Measurements from ENCODE around the gene TSPAN18.

Gene TSPAN18

DNA sequence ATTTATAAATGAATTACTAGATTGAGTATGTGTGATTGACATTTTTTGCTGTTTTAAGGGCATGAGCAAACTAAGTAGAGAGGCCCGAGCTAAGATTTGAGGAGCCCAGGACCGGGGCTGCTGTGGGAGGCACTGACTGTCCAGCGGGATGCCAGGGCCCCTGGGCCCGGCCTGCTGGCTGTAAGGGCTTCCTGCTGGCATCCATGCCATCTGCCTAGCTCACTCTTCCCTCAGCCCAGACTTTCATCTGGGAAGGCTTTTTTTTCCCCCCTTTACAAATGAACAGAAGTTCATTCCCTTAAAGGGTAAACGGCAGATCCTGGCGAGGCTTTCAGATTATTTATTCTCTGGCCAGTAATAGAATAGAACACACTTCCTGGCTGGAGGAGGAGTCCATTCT lies 239.9 kb downstream of the TSPAN18 start:
- no peak for DNase-seq (ENCODE audit: insufficient read length, low spot score)
- FAIRE-seq = no peak

- FAIRE-seq = no peak
- DNase-seq (ENCODE audit: insufficient read length, low spot score) = no peak
These were observed 241.3 kb downstream of the TSPAN18 start for GRCh38 chr11:44967930-44968496.

DNA sequence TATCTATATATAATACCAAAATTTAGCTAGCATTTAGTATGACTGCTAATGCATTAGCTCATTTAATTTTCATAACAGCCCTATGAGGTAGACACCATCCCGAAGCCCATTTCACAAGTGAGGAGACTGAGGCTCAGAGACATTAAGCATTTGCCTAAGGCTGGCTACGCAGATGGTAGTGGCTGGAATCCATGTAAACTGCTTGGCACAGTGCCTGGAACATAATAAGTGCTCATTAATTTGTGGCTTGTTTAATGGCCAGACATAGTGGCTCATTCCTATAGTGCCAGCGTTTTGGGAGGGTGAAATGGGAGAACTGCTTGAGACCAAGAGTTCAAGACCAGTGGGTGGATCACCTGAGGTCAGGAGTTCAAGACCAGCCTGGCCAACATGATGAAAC lies 241.7 kb downstream of the TSPAN18 start:
- FAIRE-seq (no peak), DNase-seq (ENCODE audit: insufficient read length, low spot score) (no peak)

DNA sequence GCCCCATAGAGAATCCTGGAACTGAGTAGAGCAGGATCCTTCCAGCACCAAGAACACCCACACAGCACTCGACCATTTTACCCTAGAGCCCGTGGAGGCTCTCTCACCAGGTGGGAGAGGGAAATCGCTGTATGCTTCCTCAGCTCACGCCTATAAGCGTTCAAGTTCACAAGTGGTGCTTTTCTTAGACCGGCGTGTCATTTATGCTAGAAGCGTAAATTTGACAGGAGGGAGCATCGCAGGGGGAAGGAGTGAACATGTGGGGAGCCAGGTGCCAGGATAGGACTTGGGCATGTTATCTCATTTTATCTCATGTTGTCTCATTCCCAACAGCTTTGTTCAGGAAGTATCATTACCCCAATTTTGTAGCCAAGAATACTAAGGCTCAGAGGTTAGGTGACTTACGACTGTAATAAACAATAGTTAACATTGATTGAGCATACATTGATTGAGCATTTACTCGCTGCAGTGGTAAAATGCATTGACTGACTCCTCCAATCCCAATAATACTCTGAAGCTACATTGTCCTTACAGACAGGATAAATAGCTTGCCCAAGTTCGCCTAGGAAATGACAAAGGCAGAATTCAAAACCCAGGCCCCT lies 243.0 kb downstream of the TSPAN18 start:
- no peak for FAIRE-seq
- DNase-seq (ENCODE audit: insufficient read length, low spot score) = no peak

DNA sequence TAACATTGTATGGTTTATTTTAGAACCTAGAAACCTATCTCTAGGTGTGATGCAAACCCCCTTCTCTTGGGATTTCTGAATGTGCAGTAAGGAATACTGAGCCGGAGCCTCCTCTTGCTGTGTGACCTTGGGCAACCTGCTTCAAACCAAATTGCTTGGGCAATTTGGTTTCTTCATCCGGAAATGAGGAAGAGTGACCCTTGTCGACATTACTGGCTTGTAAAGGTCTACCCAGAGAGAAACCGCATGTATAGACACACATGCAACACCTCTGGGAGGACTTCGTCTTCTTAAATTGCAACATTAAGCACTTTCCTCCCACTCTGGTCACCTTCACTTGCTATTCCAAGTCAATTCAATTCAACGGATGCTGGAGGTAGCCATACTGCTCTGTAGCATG lies 243.5 kb downstream of the TSPAN18 start:
- no peak for FAIRE-seq
- no peak for DNase-seq (ENCODE audit: insufficient read length, low spot score)

- no peak for DNase-seq (ENCODE audit: insufficient read length, low spot score)
- no peak for FAIRE-seq
These were observed 244.4 kb downstream of the TSPAN18 start for GRCh38 chr11:44971185-44971584.

- no peak for DNase-seq (ENCODE audit: insufficient read length, low spot score)
- FAIRE-seq = no peak
These were observed 246.1 kb downstream of the TSPAN18 start for GRCh38 chr11:44972746-44973435.

GRCh38 chr11:44973632-44974401 lies 247.1 kb downstream of the TSPAN18 start:
- no peak for DNase-seq (ENCODE audit: insufficient read length, low spot score)
- FAIRE-seq = no peak

DNA sequence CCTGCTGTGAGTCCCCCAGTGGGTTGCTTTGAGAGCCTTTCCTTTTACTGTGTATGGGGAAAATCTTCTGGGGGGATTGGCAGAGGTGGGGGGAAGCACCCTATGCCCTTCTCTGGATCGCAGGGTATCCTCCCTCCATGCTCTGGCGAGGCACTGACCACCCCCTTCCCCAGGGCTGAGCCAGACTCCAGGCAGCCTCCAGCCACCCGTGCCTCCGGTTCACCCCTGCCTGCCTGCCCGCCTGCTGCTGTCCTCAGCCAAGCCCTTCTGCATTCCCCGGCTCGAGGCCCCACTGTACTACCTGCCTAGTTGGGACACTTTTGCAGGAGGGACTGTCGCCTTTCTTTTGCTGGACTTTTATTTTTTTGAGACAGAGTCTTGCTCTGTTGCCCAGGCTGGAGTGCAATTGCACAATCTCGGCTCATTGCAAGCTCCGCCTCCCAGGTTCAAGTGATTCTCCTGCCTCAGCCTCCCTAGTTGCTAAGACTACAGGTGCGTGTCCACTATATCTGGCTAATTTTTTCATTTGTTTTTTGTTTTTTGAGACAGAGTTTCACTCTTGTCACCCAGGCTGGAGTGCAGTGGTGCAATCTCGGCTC lies 247.7 kb downstream of the TSPAN18 start:
- FAIRE-seq (no peak), DNase-seq (ENCODE audit: insufficient read length, low spot score) (no peak)

- FAIRE-seq = no peak
These were observed 249.8 kb downstream of the TSPAN18 start for GRCh38 chr11:44976576-44976975.

DNA sequence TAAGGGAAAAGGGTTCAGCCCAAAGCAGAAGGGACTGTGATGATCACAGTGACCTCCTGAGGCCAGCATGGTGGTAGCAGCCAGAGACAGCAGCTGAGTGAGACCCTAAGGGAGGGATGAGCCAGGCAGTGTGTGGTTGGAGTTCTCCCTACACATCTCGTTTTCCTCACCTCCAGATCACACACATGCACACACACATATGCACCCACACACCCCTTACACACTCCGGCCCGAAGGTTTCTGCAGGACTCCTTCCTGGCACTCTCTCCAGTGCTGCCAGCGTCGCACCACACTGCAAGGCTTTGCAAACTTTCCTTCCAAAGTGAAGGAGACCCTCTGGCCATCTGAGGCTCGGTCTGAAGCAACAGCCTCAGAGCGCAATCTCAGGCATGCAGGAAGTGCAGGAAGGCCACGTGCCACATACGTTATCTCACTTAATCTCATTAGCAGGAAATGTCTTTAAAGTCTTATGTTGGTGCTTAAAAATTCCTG lies 250.8 kb downstream of the TSPAN18 start:
- peak; percentile 24 for DNase-seq (ENCODE audit: insufficient read length, low spot score)
- FAIRE-seq = peak; percentile 72

More at GRCh38 chr11:44976576-44976975, 249.8 kb downstream of the TSPAN18 start:
- DNase-seq (ENCODE audit: insufficient read length, low spot score) = no peak

DNA sequence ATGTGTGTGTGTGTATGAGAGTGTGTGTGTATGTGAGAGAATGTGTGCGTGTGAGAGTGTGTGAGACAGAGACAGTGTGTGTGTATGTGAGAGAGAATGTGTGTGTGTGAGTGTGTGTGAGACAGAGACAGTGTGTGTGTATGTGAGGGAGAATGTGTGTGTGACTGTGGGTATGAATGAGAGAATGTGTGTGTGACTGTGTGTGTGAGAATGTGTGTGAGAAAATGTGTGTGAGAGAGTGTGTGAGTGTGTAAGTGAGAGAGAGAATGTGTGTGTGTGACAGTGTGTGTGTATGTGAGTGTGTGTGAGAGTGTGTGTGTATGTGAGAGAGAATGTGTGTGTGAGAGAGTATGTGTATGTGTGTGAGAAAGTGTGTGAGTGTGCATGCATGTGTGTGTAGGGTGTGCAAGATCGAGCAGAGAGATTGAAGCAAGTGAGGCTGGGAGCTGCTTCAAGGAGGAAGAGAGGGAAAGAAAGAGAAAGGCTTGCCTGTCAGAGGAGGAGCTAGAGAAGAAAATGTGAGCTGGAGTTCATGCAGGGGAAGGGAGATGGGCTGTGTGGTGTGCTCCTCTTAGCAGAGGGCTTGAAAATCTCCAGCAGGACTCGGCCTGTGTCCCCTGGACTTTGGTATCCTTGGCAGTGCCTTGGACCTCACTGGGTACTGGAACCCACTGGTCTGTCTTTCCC lies 251.7 kb downstream of the TSPAN18 start:
- DNase-seq (ENCODE audit: insufficient read length, low spot score) (no peak), FAIRE-seq (peak; percentile 95)

DNA sequence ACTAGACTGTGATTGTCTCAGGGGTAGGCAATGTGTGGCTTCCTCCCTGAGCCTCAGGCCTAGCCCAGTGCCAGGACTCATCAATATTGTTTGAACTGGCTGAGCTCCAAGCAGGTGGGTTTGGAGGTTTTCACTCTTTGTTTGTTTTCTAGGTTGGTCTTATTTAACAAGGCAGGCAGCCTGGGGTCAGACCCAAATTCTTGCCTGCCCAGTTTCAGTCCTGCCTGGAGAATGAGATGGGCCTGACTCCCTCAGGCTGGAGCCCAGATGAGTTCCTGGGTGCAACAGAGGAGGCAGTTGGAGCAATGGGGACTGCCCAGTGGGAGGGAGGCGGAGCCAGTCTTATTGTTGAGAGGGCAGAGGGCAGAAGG lies 252.2 kb downstream of the TSPAN18 start:
- FAIRE-seq = no peak

GRCh38 chr11:44979543-44980399 lies 253.0 kb downstream of the TSPAN18 start:
- DNase-seq (ENCODE audit: insufficient read length, low spot score) (no peak), FAIRE-seq (no peak)

More for the DNA sequence above, 252.2 kb downstream of the TSPAN18 start:
- DNase-seq (ENCODE audit: insufficient read length, low spot score) = no peak

DNA sequence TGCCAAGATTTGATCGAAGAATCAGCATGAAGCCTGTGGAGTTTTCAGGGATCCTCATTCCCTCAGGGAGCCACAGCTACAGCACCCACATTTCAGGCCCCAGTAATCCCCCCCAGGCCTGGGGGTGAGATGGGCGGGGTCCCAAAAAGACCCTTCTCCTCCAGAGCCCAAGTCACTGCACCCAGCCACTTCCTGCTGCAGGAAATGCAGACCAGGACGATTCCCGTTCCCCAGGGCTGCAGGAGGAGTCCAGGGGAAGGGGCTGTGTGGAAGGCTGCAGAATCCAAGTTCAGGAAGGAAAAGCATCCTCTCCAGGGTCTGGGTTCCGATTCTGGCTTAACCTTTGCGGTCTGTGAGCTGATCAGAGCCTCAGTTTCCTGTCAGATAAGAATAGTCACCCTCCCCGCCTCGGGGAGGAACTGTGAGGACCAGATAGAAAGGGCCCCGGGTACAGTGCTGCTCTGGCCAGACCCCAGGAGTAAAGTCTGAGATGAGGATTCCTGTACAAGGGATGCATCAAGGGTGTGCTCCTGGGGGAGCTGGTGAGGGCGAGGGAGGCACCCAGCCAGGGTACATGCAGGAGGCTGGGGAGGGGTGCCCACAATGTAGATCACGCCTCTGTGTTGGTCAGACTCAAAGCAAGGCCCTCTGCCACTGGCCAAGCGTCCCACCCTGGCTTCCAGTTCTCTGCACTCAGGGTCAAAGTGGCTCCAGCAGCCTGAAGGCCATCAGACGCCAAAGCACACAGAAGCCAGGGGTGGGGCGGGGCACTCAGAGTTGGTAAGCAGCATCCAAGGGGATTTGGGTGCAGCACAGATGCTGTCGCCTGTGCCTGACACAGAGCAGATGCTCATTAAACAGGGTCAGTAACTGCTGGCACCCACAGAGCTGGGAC lies 254.0 kb downstream of the TSPAN18 start:
- DNase-seq (ENCODE audit: insufficient read length, low spot score) = no peak
- no peak for FAIRE-seq

Measured in HTR-8/SVneo (cell line).